Activated T-cell treated with anti-CD3 and anti-CD28 coated beads, Interleukin-2, amount 50 U/mL, for 4 hours (primary cell): ENCODE measurements around the gene HSPB7. TPM values are rescaled to one million over a fixed set of nuclear protein-coding genes. Genes with fewer than 3 reads are reported as not detected.

Experiments
- ATAC-seq, 2 donors: fragments of 200-7000 bp; cut with Tn5 transposase; one replicate each; pipeline ENCODE4 v1.10.0; 2021
- DNase-seq: peaks from one replicate; pipeline ENCODE4 v3.0.0-alpha.2; 2020
- H3K27me3 Mint-ChIP-seq: one replicate; pipeline ENCODE4 v1.8.0; 2021; ENCODE audit warnings: low read depth, mixed read lengths
- H3K36me3 Mint-ChIP-seq: one replicate; pipeline ENCODE4 v1.8.0; 2022; ENCODE audit warnings: mixed read lengths; ENCODE audit not compliant: insufficient read depth
- H3K4me1 Mint-ChIP-seq: one replicate; pipeline ENCODE4 v1.8.0; 2021; ENCODE audit warnings: low read depth, mixed read lengths
- H3K4me3 Mint-ChIP-seq: one replicate; pipeline ENCODE4 v1.8.0; 2021; ENCODE audit warnings: mild to moderate bottlenecking, moderate library complexity, mixed read lengths
- H3K9me3 Mint-ChIP-seq: one replicate; pipeline ENCODE4 v1.8.0; 2021; ENCODE audit warnings: mixed read lengths
- total RNA-seq, 3 donors: library from RNA; stranded (reverse); gene quantifications; one replicate each; pipeline ENCODE4 v1.2.1, GENCODE V29; 2021

Gene HSPB7
- total RNA-seq, 3 donors from 2014 or later = 0.16 to 0.43 (median 0.24) TPM

DNA sequence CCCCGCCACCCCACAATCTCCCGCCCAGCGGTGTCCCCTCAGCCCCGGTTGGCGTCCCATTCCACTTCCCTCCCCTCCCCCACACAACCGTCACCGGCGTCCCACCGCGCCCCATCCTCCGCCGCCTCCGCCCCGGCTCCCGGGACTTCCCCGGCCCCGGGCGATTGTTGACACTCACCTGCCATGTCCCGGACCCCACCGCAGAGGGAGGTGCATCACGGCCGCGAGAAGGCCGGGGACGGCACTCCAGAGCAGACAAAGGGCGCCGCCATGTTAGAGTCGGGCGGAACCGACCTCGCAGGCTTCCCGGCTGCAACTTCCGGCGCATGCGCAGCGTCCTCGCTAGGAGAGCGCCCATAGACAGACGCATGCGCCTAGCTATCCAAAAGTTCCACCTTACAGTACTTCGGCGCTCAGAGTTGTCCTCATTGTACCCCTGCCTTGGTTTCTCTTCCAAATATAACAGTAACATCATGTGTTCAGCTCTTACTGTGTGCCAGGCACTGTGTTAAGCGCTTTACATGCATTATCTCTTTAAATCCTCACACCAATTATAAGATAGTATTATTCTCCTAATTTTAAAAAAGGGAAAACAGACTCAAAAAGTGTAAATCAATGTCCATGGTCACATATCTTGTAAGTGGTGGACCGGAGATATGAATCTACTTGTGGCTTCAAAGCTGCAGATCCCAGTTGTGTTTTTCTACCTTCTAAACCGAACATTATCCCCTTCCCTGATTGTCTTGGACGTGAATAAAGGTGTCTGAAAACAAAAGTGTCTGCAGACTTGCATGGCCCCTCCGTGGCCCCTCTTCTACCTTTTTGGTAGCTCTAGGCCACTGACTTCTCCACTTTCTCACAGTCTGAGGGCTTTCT is 41.8 kb downstream of the HSPB7 start, which contains the start of gene ZBTB17:
ZBTB17 (minus strand) TSS at position 297 of the 876 bp plus-strand sequence. CDS start 27,606 bp downstream, outside the sequence.
- Mint-ChIP-seq H3K4me3 (peak within 1 kb of the TSS; percentile 90), H3K36me3 (peaks cover 20% of the 10 kb centered on the region), H3K27me3 (no peaks in the 10 kb centered on the region), H3K9me3 (no peaks in the 10 kb centered on the region), H3K4me1 (peaks cover 40% of the 10 kb centered on the region)
- ATAC-seq (peak; percentile 84), DNase-seq (peak; percentile 96)

GRCh38 chr1:15975358-15975804 is 42.5 kb downstream of the HSPB7 start:
- ATAC-seq (peak; percentile 74 to 80), DNase-seq (peak; percentile 82)
- H3K9me3 Mint-ChIP-seq = no peaks in the 10 kb centered on the region
- peaks cover 24% of the 10 kb centered on the region for H3K36me3 Mint-ChIP-seq
- peaks cover 46% of the 10 kb centered on the region for H3K4me1 Mint-ChIP-seq
- H3K27me3 Mint-ChIP-seq = no peaks in the 10 kb centered on the region
- H3K4me3 Mint-ChIP-seq = peak overlapping the region; percentile 90

GRCh38 chr1:15974855-15975254 is 43.0 kb downstream of the HSPB7 start:
- H3K36me3 Mint-ChIP-seq = peaks cover 29% of the 10 kb centered on the region
- ATAC-seq = peak; percentile 44 to 53

DNA sequence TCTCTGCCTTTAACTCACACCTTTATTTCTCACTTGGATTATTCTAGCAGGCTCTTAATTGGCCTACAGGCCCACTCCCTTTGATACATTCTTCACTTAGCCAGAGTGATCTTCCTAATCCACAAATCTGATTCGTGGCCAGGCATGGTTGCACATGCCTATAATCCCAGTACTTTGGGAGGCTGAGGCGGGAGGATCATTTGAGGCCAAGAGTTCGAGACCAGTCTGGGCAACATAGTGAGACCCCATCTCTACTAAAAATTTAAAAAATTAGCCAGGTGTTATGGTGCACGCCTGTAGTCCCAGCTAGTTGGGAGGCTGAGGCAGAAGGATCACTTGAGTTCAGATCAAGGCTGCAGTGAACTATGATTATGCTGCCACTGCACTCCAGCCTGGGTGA is 44.1 kb downstream of the HSPB7 start:
- peaks cover 34% of the 10 kb centered on the region for H3K36me3 Mint-ChIP-seq
- no peaks in the 10 kb centered on the region for H3K27me3 Mint-ChIP-seq
- H3K4me3 Mint-ChIP-seq = no peak overlapping the region
- H3K4me1 Mint-ChIP-seq = peaks cover 50% of the 10 kb centered on the region
- ATAC-seq (no peak), DNase-seq (no peak)
- no peaks in the 10 kb centered on the region for H3K9me3 Mint-ChIP-seq

More at GRCh38 chr1:15974855-15975254, 43.0 kb downstream of the HSPB7 start:
- DNase-seq = no peak
- Mint-ChIP-seq H3K27me3 (no peaks in the 10 kb centered on the region), H3K9me3 (no peaks in the 10 kb centered on the region), H3K4me1 (peaks cover 52% of the 10 kb centered on the region), H3K4me3 (peak overlapping the region; percentile 90)

- Mint-ChIP-seq H3K4me3 (no peak overlapping the region), H3K36me3 (peaks cover 39% of the 10 kb centered on the region), H3K4me1 (peaks cover 62% of the 10 kb centered on the region), H3K27me3 (no peaks in the 10 kb centered on the region), H3K9me3 (no peaks in the 10 kb centered on the region)
- DNase-seq (no peak), ATAC-seq (no peak)
Observed at GRCh38 chr1:15972409-15972808, 45.4 kb downstream of the HSPB7 start.

DNA sequence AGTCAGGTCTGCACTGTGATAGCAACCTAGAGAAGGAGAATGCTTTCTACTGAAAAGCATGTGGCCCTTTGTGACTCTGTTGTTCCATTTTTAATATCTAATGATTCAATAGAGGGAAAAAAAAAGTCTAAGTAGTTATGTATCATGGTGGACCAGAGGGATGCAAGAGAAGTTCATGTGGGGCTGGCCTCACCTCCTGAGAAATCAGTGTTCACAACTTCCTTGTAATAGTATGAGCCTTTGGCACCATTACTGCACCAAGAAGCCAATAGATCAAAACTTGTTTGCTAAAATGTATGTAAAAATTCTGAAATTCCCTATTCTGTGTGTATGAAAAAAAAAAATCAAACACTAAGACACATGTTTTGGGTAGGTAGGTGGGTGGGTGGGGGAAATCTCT is 46.9 kb downstream of the HSPB7 start:
- Mint-ChIP-seq H3K4me3 (no peak overlapping the region), H3K27me3 (no peaks in the 10 kb centered on the region), H3K4me1 (peaks cover 67% of the 10 kb centered on the region), H3K9me3 (no peaks in the 10 kb centered on the region), H3K36me3 (peaks cover 39% of the 10 kb centered on the region)
- no peak for DNase-seq
- ATAC-seq = no peak

GRCh38 chr1:15969321-15969880 is 48.4 kb downstream of the HSPB7 start:
- H3K27me3 Mint-ChIP-seq = no peaks in the 10 kb centered on the region
- H3K9me3 Mint-ChIP-seq = no peaks in the 10 kb centered on the region
- H3K4me3 Mint-ChIP-seq = no peak overlapping the region
- DNase-seq (no peak), ATAC-seq (no peak)
- peaks cover 36% of the 10 kb centered on the region for H3K36me3 Mint-ChIP-seq
- H3K4me1 Mint-ChIP-seq = peaks cover 76% of the 10 kb centered on the region

DNA sequence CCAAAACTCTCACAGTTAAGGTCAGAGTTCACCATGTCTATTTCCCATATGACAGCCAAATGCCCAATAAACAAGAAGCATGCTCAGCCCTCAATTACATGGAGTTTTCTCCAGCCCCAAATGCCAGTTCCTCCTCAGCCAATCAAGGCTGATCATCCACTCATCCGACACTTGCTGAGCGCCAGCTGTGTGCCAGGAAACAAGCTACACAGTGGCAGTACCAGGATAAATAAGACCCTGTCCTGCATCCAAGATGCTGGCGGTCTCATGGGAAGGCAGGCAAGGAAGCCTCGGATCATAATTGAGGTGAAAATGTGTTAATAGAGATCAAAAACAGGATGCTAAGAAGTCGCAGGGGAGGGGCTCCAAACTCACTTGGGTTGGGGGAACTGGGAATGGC is 49.7 kb downstream of the HSPB7 start:
- Mint-ChIP-seq H3K36me3 (peaks cover 33% of the 10 kb centered on the region), H3K4me3 (no peak overlapping the region), H3K9me3 (no peaks in the 10 kb centered on the region), H3K27me3 (no peaks in the 10 kb centered on the region), H3K4me1 (peaks cover 77% of the 10 kb centered on the region)
- ATAC-seq (no peak), DNase-seq (no peak)

DNA sequence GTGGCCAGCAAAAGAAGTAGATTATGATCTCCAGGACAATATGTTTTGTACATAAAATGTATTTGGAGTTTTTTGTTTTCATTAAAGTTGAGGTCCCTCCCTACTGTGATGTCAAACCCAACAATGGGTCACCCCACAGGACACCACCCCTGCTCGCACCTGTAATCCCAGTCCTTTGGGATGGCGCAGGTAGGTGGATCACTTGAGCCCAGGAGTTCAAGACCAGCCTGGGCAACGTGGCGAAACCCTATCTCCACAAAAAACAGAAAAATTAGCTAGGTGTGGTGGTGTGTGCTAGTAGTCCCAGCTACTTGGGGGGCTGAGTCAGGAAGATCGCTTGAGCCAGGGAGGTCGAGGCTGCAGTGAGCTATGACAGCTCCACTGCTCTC is 50.9 kb downstream of the HSPB7 start:
- H3K9me3 Mint-ChIP-seq = no peaks in the 10 kb centered on the region
- H3K27me3 Mint-ChIP-seq = no peaks in the 10 kb centered on the region
- peaks cover 77% of the 10 kb centered on the region for H3K4me1 Mint-ChIP-seq
- ATAC-seq = no peak
- no peak for DNase-seq
- peaks cover 23% of the 10 kb centered on the region for H3K36me3 Mint-ChIP-seq
- peak overlapping the region; percentile 51 for H3K4me3 Mint-ChIP-seq

- Mint-ChIP-seq H3K4me1 (peaks cover 80% of the 10 kb centered on the region), H3K27me3 (no peaks in the 10 kb centered on the region), H3K36me3 (peaks cover 25% of the 10 kb centered on the region), H3K9me3 (no peaks in the 10 kb centered on the region), H3K4me3 (peak overlapping the region; percentile 80)
- DNase-seq (peak; percentile 68), ATAC-seq (peak; percentile 77 to 84)
Observed at GRCh38 chr1:15966081-15966955, 51.5 kb downstream of the HSPB7 start.

GRCh38 chr1:15965228-15965767 is 52.5 kb downstream of the HSPB7 start:
- H3K4me3 Mint-ChIP-seq = peak overlapping the region; percentile 80
- no peaks in the 10 kb centered on the region for H3K9me3 Mint-ChIP-seq
- peaks cover 21% of the 10 kb centered on the region for H3K36me3 Mint-ChIP-seq
- DNase-seq (no peak), ATAC-seq (peak; percentile 33 to 34)
- peaks cover 81% of the 10 kb centered on the region for H3K4me1 Mint-ChIP-seq
- H3K27me3 Mint-ChIP-seq = no peaks in the 10 kb centered on the region
